HG02852 (cell line): Measurements from ENCODE around the gene CCT8.
"Not testable (repeated sequence)": the region's sequence is repeated elsewhere in the genome, so short reads cannot be mapped to it uniquely, and the experiment has no call there.

Experiments used
- ATAC-seq: cut with Tn5 transposase; IDR thresholded peaks from one replicate; pipeline ENCODE4 v1.9.1; 2021; ENCODE audit warnings: mild to moderate bottlenecking, moderate library complexity; ENCODE audit not compliant: unreplicated experiment

Gene CCT8

GRCh38 chr21:29078869-29079767 is 5.7 kb upstream of the CCT8 start:
- peak; percentile 47 for ATAC-seq

- ATAC-seq: no peak
Measured at GRCh38 chr21:29077651-29078090, 4.2 kb upstream of the CCT8 start.

GRCh38 chr21:29076731-29077640 is 3.5 kb upstream of the CCT8 start:
- not testable (repeated sequence) for ATAC-seq

GRCh38 chr21:29075706-29076466 is 2.4 kb upstream of the CCT8 start:
- ATAC-seq: no peak

GRCh38 chr21:29074783-29075182 is 1.3 kb upstream of the CCT8 start:
- ATAC-seq: no peak

- ATAC-seq: peak; percentile 23
Measured at GRCh38 chr21:29074007-29074376, 544 bp upstream of the CCT8 start.

GRCh38 chr21:29072873-29073221 is 601 bp downstream of the CCT8 start:
- peak; percentile 1 for ATAC-seq

- ATAC-seq: peak; percentile 99
Measured at GRCh38 chr21:29064850-29065481, 8.5 kb downstream of the CCT8 start.

GRCh38 chr21:29056538-29057050 is 16.9 kb downstream of the CCT8 start:
- no peak for ATAC-seq

- ATAC-seq: no peak
Measured at GRCh38 chr21:29056005-29056404, 17.4 kb downstream of the CCT8 start.

- no peak for ATAC-seq
Measured at GRCh38 chr21:29055080-29055479, 18.4 kb downstream of the CCT8 start.

GRCh38 chr21:29053656-29054055 is 19.8 kb downstream of the CCT8 start:
- no peak for ATAC-seq

GRCh38 chr21:29053011-29053553 is 20.4 kb downstream of the CCT8 start:
- no peak for ATAC-seq

- no peak for ATAC-seq
Measured at GRCh38 chr21:29052224-29052623, 21.2 kb downstream of the CCT8 start.

- no peak for ATAC-seq
Measured at GRCh38 chr21:29034678-29035077, 38.8 kb downstream of the CCT8 start.

GRCh38 chr21:29033871-29034270 is 39.6 kb downstream of the CCT8 start:
- ATAC-seq: no peak

GRCh38 chr21:29033301-29033700 is 40.1 kb downstream of the CCT8 start:
- no peak for ATAC-seq

- ATAC-seq: no peak
Measured at GRCh38 chr21:29030909-29031308, 42.5 kb downstream of the CCT8 start.

GRCh38 chr21:29029524-29029923 is 43.9 kb downstream of the CCT8 start:
- no peak for ATAC-seq

- no peak for ATAC-seq
Measured at GRCh38 chr21:29025328-29025713, 48.1 kb downstream of the CCT8 start.
